HG02588 (cell line): ENCODE results near the gene PCED1A.

Experiments used
- ATAC-seq: cut with Tn5 transposase; IDR thresholded peaks from one replicate; pipeline ENCODE4 v1.9.1; 2021; ENCODE audit warnings: mild to moderate bottlenecking, moderate library complexity; ENCODE audit not compliant: unreplicated experiment

The PCED1A gene

GRCh38 chr20:2805689-2806350, 34.6 kb downstream of the PCED1A start:
- ATAC-seq, result no peak

DNA sequence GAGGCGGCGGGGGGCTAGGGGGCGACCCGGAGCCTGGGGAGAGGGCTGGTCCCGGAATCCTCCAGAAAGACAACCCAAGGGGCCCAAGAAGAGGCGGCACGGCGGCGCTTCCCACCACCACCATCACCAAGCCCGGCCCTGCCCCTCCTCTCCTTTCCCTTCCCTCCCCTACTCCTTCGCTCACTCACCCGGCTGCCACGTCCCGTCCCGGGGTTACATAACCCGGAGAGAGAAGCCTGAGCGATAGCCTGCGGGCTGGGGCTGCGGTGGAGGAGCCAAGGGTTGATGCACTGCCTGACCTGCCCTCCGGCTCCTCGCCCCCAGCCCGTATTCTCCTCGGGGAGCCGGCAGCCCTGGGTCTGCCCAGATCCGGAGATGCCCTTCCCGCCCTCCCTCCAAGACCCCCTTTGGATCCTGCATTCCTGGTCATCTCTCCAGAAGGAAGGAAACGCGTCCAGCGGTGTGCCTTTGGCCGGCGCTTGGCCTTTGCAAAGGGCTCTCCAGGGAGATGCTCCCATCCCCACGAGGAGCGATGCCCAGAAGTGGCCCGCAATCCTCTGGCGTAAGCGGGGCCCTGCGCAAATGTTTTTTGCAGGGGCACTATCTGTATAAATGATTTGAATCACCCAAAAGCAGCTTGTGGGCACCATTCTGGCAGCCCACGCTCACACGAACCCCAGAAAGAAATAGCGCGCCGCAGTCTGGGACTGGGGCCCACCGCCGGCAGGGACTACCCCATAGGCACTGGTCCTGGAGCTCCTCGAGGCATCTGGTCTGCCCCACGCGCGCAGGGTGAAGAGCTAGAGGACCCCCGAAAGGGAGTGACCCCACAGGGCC, 35.4 kb downstream of the PCED1A start:
- no peak for ATAC-seq

GRCh38 chr20:2804041-2804828, 36.2 kb downstream of the PCED1A start:
- no peak for ATAC-seq

DNA sequence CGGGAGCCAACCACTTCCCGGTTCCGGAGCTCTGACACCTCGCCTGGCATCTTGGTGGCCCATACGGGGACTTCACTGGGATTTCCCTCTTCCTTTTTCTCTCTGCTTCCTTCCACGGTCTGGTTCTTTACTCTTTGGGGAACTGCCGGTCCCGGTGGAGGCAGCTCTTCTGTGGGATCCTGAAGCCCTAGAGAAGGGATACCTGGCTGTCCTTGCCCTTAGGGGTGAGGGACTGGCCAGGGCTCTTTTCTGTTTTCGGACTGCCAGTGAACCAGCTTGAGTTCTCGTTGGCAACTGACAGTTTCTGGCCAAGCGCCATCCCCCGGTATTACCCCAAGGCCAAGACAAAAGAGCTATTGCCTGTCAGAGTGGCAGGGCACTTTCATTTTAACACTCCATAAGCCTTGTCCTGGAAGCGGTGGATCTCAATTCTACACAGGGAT, 39.1 kb downstream of the PCED1A start:
- peak; percentile 2 for ATAC-seq

DNA sequence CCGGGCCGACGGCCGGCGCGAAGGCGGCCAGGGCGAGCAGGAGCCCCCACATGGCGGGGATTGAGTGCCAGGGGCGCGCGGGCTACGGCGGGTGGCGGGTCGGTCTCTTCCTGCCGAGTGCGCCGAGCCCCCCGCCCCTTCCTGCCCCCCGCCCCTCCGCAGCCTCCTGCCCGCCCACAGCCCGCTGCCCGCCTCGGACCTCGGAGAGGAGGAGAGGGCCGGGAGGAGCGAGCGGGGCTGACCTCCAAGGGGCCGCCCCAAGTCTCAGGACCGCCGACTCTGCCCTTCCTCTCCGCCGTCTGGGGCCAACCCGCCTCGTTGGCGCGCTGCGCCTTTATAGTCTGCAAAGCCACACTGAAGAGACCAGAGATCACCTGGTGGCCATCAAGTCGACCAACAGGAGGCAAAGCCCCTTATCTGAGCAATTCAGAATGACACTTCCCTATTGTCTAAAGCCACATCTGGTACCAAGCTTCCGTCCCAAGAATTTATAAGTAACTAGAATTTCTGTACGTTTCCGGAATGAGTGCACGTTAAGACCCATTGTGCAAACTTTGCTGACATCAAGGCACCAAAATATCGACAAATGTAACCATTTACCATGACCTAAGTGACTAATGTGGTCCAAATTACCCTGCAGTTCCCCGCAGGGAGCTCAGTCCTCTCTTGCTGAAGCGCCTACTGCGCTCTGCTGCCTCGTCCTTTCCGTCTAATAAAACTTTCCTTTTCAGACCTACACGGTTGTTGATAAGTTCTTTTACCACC, 39.8 kb downstream of the PCED1A start, which contains the start of gene CPXM1:
CPXM1 (minus strand) TSS at position 107 of the 765 bp plus-strand sequence; CDS start at position 52, 55 bp downstream.
- peak; percentile 45 for ATAC-seq

DNA sequence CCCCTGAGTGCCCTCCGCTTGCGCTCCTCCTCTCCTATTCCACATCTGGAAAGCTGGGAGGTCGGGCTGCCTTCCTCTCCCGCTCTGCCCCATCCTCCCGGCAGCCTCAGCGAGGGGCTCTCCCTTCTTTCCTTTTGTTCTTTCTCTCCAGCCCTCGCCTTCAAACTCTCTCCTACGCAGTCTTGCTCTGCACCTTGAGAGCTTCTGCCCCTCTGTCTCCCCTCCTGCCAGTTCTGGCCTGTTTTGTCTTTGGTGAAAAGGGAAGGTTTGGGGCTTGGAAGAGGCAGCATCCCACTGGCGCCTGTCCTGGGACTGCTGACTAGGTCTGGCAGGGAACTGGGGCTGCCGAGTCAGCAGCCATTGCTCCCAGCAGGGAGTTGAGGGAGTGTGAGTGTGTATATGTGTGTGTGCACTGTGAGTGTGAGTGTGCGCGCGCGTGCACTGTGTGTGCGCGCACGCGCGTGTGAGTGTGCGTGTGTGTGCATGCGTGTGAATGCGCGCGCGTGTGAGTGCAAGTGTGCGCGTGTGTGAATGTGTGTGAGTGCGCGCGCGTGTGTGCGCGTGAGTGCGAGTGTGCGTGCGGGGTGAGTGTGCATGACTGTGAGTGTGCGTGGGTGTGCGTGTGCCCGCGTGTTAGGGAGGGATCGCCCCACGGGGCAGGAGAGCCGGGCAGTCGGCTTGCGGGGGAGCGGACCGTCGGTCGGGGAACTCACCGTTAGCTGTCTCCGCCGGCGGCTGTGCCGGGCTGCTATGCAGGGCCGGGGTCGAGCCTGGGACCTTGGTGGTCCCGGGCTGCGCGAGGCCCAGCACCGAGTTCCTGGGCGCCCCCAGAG, 40.6 kb downstream of the PCED1A start:
- peak; percentile 36 for ATAC-seq

GRCh38 chr20:2799271-2799670, 41.2 kb downstream of the PCED1A start:
- no peak for ATAC-seq

GRCh38 chr20:2798814-2799213, 41.6 kb downstream of the PCED1A start:
- no peak for ATAC-seq

DNA sequence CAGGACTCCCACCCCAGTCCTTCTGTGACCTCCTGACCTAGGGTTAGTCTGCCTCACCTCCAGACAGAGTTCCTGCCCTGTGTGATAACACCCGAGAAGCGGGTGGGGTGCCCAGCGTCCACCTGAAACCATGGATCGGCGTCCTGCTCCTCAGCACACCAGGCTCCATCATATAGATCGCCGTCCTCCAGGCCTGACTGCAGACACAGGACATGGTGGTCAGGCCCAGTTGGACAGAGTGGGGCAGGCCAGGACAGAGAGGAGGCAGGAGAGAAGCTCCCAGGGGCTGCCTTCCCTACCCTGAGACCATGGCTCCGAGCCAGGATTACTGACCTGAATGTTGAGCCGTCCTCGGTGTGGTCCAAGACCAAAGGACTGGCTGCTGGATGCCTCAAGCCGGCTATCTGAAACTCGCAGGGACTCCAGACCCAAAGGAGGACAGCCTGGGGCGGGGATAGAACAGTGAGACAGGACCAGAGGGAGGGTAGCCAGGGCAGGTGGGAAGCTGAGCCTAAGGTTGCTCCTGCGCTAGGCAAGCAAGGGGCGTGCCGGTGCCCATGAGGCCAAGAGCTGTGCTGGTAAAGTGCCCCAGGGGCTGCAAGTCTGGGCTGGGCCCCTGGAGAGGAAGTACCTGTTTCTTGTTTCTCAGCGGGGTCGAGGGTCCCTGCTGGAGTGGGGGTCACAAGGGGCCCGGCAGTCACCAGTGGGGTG, 42.2 kb downstream of the PCED1A start:
- no peak for ATAC-seq

DNA sequence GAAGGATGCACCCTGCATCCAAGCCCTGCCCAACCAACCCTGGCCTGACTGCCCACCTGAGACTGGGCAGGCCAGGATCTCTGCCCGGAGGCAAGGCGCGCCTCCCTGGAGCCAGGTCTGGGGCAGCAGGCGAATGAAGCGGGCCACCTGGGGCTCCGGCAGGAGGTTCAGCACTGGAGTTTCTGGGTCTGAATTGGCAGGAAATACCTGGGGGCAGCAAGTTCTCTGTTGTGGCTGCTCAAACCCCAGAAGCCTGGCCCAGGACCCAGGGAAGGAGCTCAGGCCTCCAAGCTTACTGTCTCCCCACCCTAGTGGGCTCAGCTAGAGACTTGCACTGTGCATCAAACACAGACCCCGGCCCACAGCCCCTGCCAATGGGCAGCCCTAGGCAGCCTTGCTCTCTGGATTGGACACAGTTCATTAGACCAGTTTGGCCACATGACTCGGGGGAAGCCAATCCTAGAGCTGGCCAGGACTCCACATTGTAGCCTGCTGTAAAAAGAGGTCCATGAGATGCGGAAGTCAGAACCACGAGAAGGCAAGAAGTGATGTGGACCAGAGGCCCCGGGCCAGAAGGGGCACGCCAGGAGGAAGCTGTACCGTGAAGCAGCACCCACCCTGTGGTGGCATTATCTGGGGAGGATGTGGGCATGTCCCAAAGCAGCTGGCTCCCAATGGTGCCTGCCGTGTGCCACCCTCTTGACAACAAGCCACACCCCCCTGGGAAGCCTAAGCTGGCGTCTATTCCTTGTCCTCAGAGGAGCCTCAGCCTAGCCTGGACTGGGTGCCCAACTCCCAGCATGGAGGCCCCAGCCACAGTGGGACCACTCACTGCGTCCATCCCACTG, 43.1 kb downstream of the PCED1A start:
- no peak for ATAC-seq

- no peak for ATAC-seq
Observed at GRCh38 chr20:2796011-2796660, 44.3 kb downstream of the PCED1A start.

DNA sequence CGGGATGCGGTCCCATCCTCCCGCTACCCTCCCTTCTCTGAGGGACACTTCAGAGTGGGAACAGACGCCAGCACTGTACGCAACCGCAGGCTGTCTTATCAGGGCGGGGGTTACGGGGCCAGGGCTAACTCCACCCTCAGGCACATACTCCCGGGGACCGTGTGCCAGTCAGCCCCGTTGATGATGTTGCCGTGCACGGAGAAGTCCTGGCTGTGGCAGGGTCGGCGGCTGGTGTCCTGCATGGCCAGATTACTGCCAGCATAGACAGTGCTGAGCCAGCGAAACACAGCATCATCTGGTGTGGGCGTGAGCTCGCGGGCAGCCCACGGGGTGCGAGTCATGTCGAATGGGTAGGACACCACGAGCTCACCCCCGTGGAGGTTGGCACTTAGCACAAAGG, 45.0 kb downstream of the PCED1A start:
- no peak for ATAC-seq

DNA sequence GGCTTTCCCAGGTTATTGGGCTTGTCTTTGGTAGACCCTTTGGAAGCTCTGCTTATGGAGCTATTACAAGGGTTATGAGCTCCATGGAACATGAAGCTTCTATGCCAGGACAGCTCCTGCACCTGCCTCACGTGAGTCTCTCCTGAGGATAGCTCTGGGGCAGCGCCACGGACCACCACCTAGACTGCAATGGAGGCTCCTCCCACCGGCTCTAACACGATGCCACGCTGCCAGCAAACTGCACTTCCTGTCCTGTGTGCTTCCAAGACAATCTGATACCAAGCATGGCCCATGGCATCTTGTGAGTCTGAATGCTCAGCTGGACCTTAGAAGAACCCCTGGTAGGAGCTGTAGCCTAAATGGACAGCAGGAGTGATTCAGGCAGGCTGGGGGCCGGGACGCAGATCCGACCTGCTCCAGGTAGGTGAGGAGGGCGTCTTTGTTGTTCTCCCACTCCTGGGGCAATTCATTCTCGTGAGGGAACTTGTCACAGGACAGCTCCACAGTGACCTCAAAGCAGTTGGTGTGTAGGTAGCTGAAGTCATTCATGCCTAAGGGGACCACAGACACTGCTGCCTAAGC, 45.5 kb downstream of the PCED1A start:
- ATAC-seq, result no peak

- ATAC-seq, result no peak
Observed at GRCh38 chr20:2794202-2794748, 46.2 kb downstream of the PCED1A start.

- ATAC-seq, result no peak
Observed at GRCh38 chr20:2793471-2793870, 47.0 kb downstream of the PCED1A start.
